Calu3 (cell line): ENCODE measurements around the gene NOA1. TPM values are rescaled to one million over a fixed set of nuclear protein-coding genes. Genes with fewer than 3 reads are reported as not detected.

Experiments
- BruUV-seq: library from RNA; stranded (reverse); fragments of 400-500 nt; replicated peaks from 2 replicates; lab custom pipeline; 2021; lab: Mats Ljungman, UMichigan
- CTCF ChIA-PET: fragments of 300-600 bp; sonication (Branson Sonifier 250); formaldehyde crosslinking; loops from one replicate; lab custom pipeline; 2022; ENCODE audit warnings: antibody characterized with exemption; lab: Charles Lee
- DNase-seq: peaks from one replicate; pipeline ENCODE4 v3.0.0; 2022
- H3K27ac Mint-ChIP-seq: one replicate; pipeline ENCODE4 v1.8.0; 2022; ENCODE audit warnings: mixed read lengths; ENCODE audit not compliant: unreplicated experiment
- H3K27me3 Mint-ChIP-seq: one replicate; pipeline ENCODE4 v1.8.0; 2022; ENCODE audit warnings: mixed read lengths; ENCODE audit not compliant: unreplicated experiment
- H3K36me3 Mint-ChIP-seq: one replicate; pipeline ENCODE4 v1.8.0; 2022; ENCODE audit warnings: mild to moderate bottlenecking, moderate library complexity, mixed read lengths; ENCODE audit not compliant: insufficient read depth, unreplicated experiment
- H3K4me1 Mint-ChIP-seq: one replicate; pipeline ENCODE4 v1.8.0; 2022; ENCODE audit warnings: mild to moderate bottlenecking, low read depth, mixed read lengths; ENCODE audit not compliant: unreplicated experiment
- H3K4me3 Mint-ChIP-seq: one replicate; pipeline ENCODE4 v1.8.0; 2022; ENCODE audit warnings: mild to moderate bottlenecking, low read depth, moderate library complexity, mixed read lengths; ENCODE audit not compliant: unreplicated experiment
- H3K9me3 Mint-ChIP-seq: one replicate; pipeline ENCODE4 v1.8.0; 2022; ENCODE audit warnings: low read depth, mixed read lengths; ENCODE audit not compliant: unreplicated experiment
- CTCF ChIP-seq: fragments of 200-600 bp; IDR thresholded peaks from one replicate; pipeline ENCODE4 v1.8.0; 2022; ENCODE audit warnings: antibody characterized with exemption; ENCODE audit not compliant: unreplicated experiment
- intact Hi-C: fragments of 100-400 bp; cut with micrococcal nuclease; formaldehyde crosslinking; loops from one replicate; pipeline ENCODE4 v1.10.0; 2022; ENCODE audit not compliant: unreplicated experiment
- total RNA-seq: library from RNA; stranded (reverse); gene quantifications from 2 replicates; pipeline ENCODE4 v1.2.3, GENCODE V29; 2022

Gene NOA1
- total RNA-seq, 1 experiment from 2014 or later, result 16.4 TPM

GRCh38 chr4:56978750-56979303, 1.4 kb upstream of the NOA1 start, which contains the start of gene POLR2B:
TSS of gene POLR2B (plus strand) at chr4:56978896. CDS start at chr4:56978986, 90 bp downstream.
- intact Hi-C loops, result no loop called here
- DNase-seq, result peak; percentile 87
- Mint-ChIP-seq H3K27ac (peak within 1 kb of the TSS; percentile 98), H3K4me3 (peak within 1 kb of the TSS; percentile 98), H3K9me3 (no peaks in the 10 kb centered on the region), H3K4me1 (peaks cover 23% of the 10 kb centered on the region), H3K27me3 (no peaks in the 10 kb centered on the region), H3K36me3 (peaks cover 66% of the 10 kb centered on the region)
- CTCF ChIA-PET, result interaction anchor here (0.6 kb wide), 1 partner anchor 21 kb away, joined by 4 read pairs; no protein-coding TSS in a partner anchor
- BruUV-seq, result TSS peak; percentile 63
- TF ChIP-seq CTCF, result no peak

- CTCF ChIA-PET, result interaction anchor here (0.5 kb wide), 1 partner anchor 69 kb away, joined by 9 read pairs; the partner anchor contains the start of gene REST
- Mint-ChIP-seq H3K4me3 (peak overlapping the region; percentile 98), H3K27ac (peak overlapping the region; percentile 98), H3K9me3 (no peaks in the 10 kb centered on the region), H3K36me3 (peaks cover 72% of the 10 kb centered on the region), H3K4me1 (peaks cover 7% of the 10 kb centered on the region), H3K27me3 (no peaks in the 10 kb centered on the region)
- no TSS peak for BruUV-seq
- TF ChIP-seq CTCF, result no peak
- intact Hi-C loops, result no loop called here
- peak; percentile 70 for DNase-seq
These were observed 527 bp downstream of the NOA1 start for GRCh38 chr4:56976837-56977320.

GRCh38 chr4:56976283-56976836, 1.0 kb downstream of the NOA1 start:
- Mint-ChIP-seq H3K4me3 (peak overlapping the region; percentile 98), H3K27ac (peak overlapping the region; percentile 84), H3K9me3 (no peaks in the 10 kb centered on the region), H3K36me3 (peaks cover 72% of the 10 kb centered on the region), H3K4me1 (peaks cover 2% of the 10 kb centered on the region), H3K27me3 (no peaks in the 10 kb centered on the region)
- intact Hi-C loops, result no loop called here
- no peak for TF ChIP-seq CTCF
- DNase-seq, result peak; percentile 5
- CTCF ChIA-PET, result interaction anchor here (0.5 kb wide), 1 partner anchor 69 kb away, joined by 9 read pairs; the partner anchor contains the start of gene REST
- BruUV-seq, result no TSS peak

- no peak for DNase-seq
- BruUV-seq, result no TSS peak
These were observed 4.1 kb downstream of the NOA1 start for GRCh38 chr4:56973336-56973735.

More at GRCh38 chr4:56973336-56973735, 4.1 kb downstream of the NOA1 start:
- Mint-ChIP-seq H3K4me3 (peak overlapping the region; percentile 16), H3K9me3 (no peaks in the 10 kb centered on the region), H3K36me3 (peaks cover 63% of the 10 kb centered on the region), H3K27me3 (no peaks in the 10 kb centered on the region), H3K27ac (no peak overlapping the region), H3K4me1 (no peaks in the 10 kb centered on the region)
- intact Hi-C loops, result no loop called here
- CTCF ChIA-PET, result no interaction called here
- TF ChIP-seq CTCF, result no peak
